Spinal cord (tissue), 10 donors: Measurements from ENCODE around the gene RAB11A. TPM values are rescaled to one million over a fixed set of nuclear protein-coding genes. Genes with fewer than 3 reads are reported as not detected.
"Not testable (repeated sequence)": the region's sequence is repeated elsewhere in the genome, so short reads cannot be mapped to it uniquely, and the experiment has no call there.

ENCODE experiments used
- DNase-seq, 6 donors: peaks; one replicate each; pipeline versions ENCODE4 v3.0.0 to v3.0.0-alpha.2; 2013 to 2015; ENCODE audit warnings: low spot score in 6 of 6, low read depth in 4 of 6
- H3K27ac ChIP-seq: one replicate; pipeline ENCODE4 v1.5.1; 2013; ENCODE audit warnings: low read depth, low read length, control low read depth
- H3K27me3 ChIP-seq: one replicate; pipeline ENCODE4 v1.6.1; 2013; ENCODE audit warnings: low read length; ENCODE audit not compliant: control insufficient read depth, insufficient read depth
- H3K36me3 ChIP-seq: one replicate; pipeline ENCODE4 v1.6.1; 2013; ENCODE audit warnings: low read length; ENCODE audit not compliant: control insufficient read depth, insufficient read depth
- H3K4me1 ChIP-seq: one replicate; pipeline ENCODE4 v1.6.1; 2013; ENCODE audit warnings: low read length; ENCODE audit not compliant: control insufficient read depth, insufficient read depth
- H3K4me3 ChIP-seq: one replicate; pipeline ENCODE4 v1.5.1; 2013; ENCODE audit warnings: low read depth, low read length, control low read depth
- H3K9me3 ChIP-seq: one replicate; pipeline ENCODE4 v1.6.1; 2013; ENCODE audit warnings: low read length; ENCODE audit not compliant: control insufficient read depth, insufficient read depth
- WGBS: methylation state at CpG from one replicate; pipeline ENCODE4 v1.1.5; 2013; ENCODE audit warnings: missing lambda C conversion rate; ENCODE audit not compliant: insufficient coverage; 5-methylcytosine and 5-hydroxymethylcytosine counted together
- polyA plus RNA-seq, 2 donors: library from polyadenylated mRNA; unstranded; fragments of 120-200 nt; gene quantifications; one replicate each; pipeline ENCODE4 v1.2.1, GENCODE V29; 2013; ENCODE audit not compliant: insufficient read length in 2 of 2
- total RNA-seq, 2 donors: library from RNA; depleted of rRNA in 1 of 2; stranded (reverse); fragments of 120-200 nt in 1 of 2; fragments of >200 nt in 1 of 2; gene quantifications; one replicate each; pipeline versions ENCODE4 v1.2.3 to v1.2.4, GENCODE V29; 2013 to 2014
- donor health status: healthy.

The RAB11A gene
- total and polyA plus RNA-seq, 4 donors = 224 to 373 (median 279) TPM

- no peak overlapping the region for H3K27ac ChIP-seq
- H3K27me3 ChIP-seq = no peaks in the 10 kb centered on the region
- DNase-seq = no peak
- peaks cover 3% of the 10 kb centered on the region for H3K36me3 ChIP-seq
- H3K9me3 ChIP-seq = no peaks in the 10 kb centered on the region
- peaks cover 5% of the 10 kb centered on the region for H3K4me1 ChIP-seq
- H3K4me3 ChIP-seq = no peak overlapping the region
- no CpG with 5 or more reads among the region's 3 CpGs for WGBS
Observed at GRCh38 chr15:65867244-65867643, 2.0 kb upstream of the RAB11A start.

- H3K27me3 ChIP-seq, H3K4me3 ChIP-seq: not testable (repeated sequence)
- 98% methylated on average over 5 of the region's 6 CpGs for WGBS
Observed at GRCh38 chr15:65867933-65868332, 1.4 kb upstream of the RAB11A start.

GRCh38 chr15:65868546-65869125, 655 bp upstream of the RAB11A start:
- peaks cover 3% of the 10 kb centered on the region for H3K36me3 ChIP-seq
- DNase-seq = no peak
- H3K4me1 ChIP-seq = peaks cover 5% of the 10 kb centered on the region
- H3K27ac ChIP-seq = peak overlapping the region; percentile 99
- H3K4me3 ChIP-seq = peak overlapping the region; percentile 95
- H3K9me3 ChIP-seq = no peaks in the 10 kb centered on the region
- 57% methylated on average over 10 of the region's 11 CpGs for WGBS
- H3K27me3 ChIP-seq = no peaks in the 10 kb centered on the region

More at GRCh38 chr15:65867933-65868332, 1.4 kb upstream of the RAB11A start:
- H3K4me1 ChIP-seq, DNase-seq, H3K9me3 ChIP-seq, H3K27ac ChIP-seq, H3K36me3 ChIP-seq: not testable (repeated sequence)

- peak overlapping the region; percentile 95 for H3K4me3 ChIP-seq
- H3K9me3 ChIP-seq = no peaks in the 10 kb centered on the region
- H3K36me3 ChIP-seq = peaks cover 15% of the 10 kb centered on the region
- peaks cover 5% of the 10 kb centered on the region for H3K4me1 ChIP-seq
- WGBS = 0% methylated on average over 21 of the region's 43 CpGs
- peak in 5 of 6 donors; percentile 46 to 83 (median 68) for DNase-seq
- peak overlapping the region; percentile 99 for H3K27ac ChIP-seq
- H3K27me3 ChIP-seq = no peaks in the 10 kb centered on the region
Observed at GRCh38 chr15:65869954-65870871, 922 bp downstream of the RAB11A start.

GRCh38 chr15:65870889-65871533, 1.7 kb downstream of the RAB11A start:
- Histone ChIP-seq H3K36me3 (peaks cover 15% of the 10 kb centered on the region), H3K4me3 (peak overlapping the region; percentile 95), H3K4me1 (peaks cover 5% of the 10 kb centered on the region), H3K9me3 (no peaks in the 10 kb centered on the region), H3K27ac (peak overlapping the region; percentile 99), H3K27me3 (no peaks in the 10 kb centered on the region)
- peak in 4 of 6 donors; percentile 6 to 77 (median 41) for DNase-seq
- 0% methylated on average over 1 of the region's 2 CpGs for WGBS

DNA sequence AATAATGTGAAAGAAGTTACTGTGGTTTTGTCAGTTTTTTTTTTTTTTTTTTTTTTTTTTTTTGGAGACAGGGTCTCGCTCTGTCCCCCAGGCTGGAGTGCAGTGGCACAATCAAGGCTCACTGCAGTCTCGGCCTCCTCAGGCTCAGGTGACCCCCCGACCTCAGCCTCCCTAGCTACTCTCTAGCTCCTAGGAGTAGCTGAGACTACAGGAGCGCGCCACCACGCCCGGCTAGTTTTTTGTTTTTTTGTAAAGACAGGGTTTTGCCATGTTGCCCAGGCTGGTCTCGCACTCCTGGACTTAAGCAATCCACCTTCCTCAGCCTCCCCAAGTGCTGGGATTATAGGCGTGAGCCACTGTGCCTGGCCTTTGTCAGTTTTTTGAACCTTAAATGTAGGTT, 2.6 kb downstream of the RAB11A start:
- WGBS = no CpG with 5 or more reads among the region's 9 CpGs
- H3K9me3 ChIP-seq, H3K4me3 ChIP-seq, H3K27me3 ChIP-seq, DNase-seq, H3K27ac ChIP-seq, H3K4me1 ChIP-seq: not testable (repeated sequence)
- H3K36me3 ChIP-seq = peaks cover 18% of the 10 kb centered on the region

DNA sequence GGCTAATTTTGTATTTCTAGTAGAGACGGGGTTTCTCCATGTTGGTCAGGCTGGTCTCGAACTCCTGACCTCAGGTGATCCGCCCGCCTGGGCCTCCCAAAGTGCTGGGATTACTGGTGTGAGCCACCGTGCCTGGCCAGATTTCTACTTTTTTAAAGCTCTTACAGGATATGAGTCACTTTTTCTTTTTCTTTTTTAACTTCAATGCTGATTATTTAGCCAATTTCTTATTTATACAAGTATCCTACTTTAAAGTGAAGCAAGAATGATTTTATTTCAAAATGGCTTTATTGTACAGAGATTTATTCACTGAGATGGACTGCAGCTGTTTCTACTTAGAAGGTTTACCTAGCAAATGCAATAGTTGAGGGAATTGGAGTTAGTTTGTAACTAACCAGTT, 3.3 kb downstream of the RAB11A start:
- not testable (repeated sequence) for H3K4me3 ChIP-seq

DNA sequence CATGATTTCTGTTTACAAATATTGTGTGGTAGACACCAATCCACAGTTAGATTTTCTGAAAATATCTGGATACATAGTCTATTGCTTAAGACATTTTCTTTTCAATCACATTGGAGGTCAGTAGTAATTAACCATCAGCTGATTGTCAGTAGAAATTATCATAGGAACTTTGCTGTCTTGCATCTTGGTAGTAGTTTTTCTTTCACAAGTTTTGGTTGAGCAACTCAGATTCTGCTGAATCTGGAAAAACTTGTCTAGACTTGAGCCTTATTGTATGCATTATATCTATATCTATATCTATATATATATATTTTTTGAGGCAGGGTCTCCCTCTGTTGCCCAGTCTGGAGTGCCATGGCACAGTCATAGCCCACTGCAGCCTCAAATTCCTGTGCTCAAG, 4.0 kb downstream of the RAB11A start:
- no peak for DNase-seq
- Histone ChIP-seq H3K4me3 (no peak overlapping the region), H3K9me3 (no peaks in the 10 kb centered on the region), H3K27ac (no peak overlapping the region), H3K36me3 (peaks cover 25% of the 10 kb centered on the region), H3K27me3 (no peaks in the 10 kb centered on the region), H3K4me1 (peaks cover 5% of the 10 kb centered on the region)

More for the DNA sequence above, 3.3 kb downstream of the RAB11A start:
- DNase-seq, H3K27ac ChIP-seq, H3K4me1 ChIP-seq, H3K9me3 ChIP-seq, H3K27me3 ChIP-seq: not testable (repeated sequence)
- peaks cover 19% of the 10 kb centered on the region for H3K36me3 ChIP-seq
- WGBS = no CpG with 5 or more reads among the region's 5 CpGs

GRCh38 chr15:65875458-65875857, 6.2 kb downstream of the RAB11A start:
- H3K36me3 ChIP-seq = peaks cover 29% of the 10 kb centered on the region
- H3K4me1 ChIP-seq = peaks cover 5% of the 10 kb centered on the region
- DNase-seq = no peak
- H3K9me3 ChIP-seq = no peaks in the 10 kb centered on the region
- H3K4me3 ChIP-seq = no peak overlapping the region
- H3K27me3 ChIP-seq = no peaks in the 10 kb centered on the region
- no peak overlapping the region for H3K27ac ChIP-seq
- WGBS = no CpG with 5 or more reads among the region's 1 CpG
